GM23248 (cell line): ENCODE measurements around the gene ADGRA3.

ENCODE experiments used
- EZH2 ChIP-seq: fragments of 200-600 bp; sonication (generic); IDR thresholded peaks from 2 replicates; pipeline ENCODE4 v1.6.1; 2018; ENCODE audit warnings: antibody characterized with exemption, mild to moderate bottlenecking; ENCODE audit not compliant: insufficient read depth, poor library complexity, severe bottlenecking
- EZH2phosphoT487 ChIP-seq: fragments of 200-600 bp; sonication (generic); IDR thresholded peaks from 2 replicates; pipeline ENCODE4 v1.6.1; 2018; ENCODE audit warnings: antibody characterized with exemption, moderate library complexity, mild to moderate bottlenecking, low read depth; ENCODE audit not compliant: insufficient read depth

DNA sequence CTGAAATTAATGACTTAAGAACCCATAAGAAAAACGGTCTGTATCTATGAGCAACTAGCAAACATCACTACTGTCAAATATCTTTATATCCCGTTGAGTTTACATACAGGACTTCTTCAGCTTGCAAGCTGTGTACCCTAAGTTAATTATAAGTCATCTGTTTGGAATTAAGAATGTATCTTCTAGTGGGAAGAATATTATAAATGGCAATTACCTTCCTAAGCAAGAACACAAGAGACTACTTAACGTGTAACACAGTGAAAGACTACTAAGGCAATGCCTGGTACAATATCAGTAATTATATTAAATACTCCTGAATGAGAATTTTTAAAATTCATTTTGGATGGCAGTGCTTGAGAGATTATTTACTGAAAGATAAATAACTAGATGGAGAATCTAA is 58.5 kb downstream of the ADGRA3 start:
- TF ChIP-seq EZH2 (no peak), EZH2phosphoT487 (no peak)
